Measurements from ENCODE around the gene ZNF512B. TPM values are rescaled to one million over a fixed set of nuclear protein-coding genes. Genes with fewer than 3 reads are reported as not detected.

Gene ZNF512B
- total and polyA plus RNA-seq, 4 donors, result 8.7 to 18.9 (median 11.8) TPM

GRCh38 chr20:63939061-63939935 is 30.4 kb downstream of the ZNF512B start:
- WGBS, 2 donors, result 62 to 83% methylated on average over 32 to 33 of the region's 33 CpGs
- ATAC-seq (ENCODE audit: insufficient read depth, low FRiP score) (no peak), DNase-seq (no peak)
- no peak overlapping the region for H3K27ac ChIP-seq (ENCODE audit: low read depth in 1 of 2, low read length in 1 of 2)
- no peaks in the 10 kb centered on the region for H3K27me3 ChIP-seq (ENCODE audit: control insufficient read depth in 3 of 3, insufficient read depth in 3 of 3, low read length in 2 of 3)
- peaks cover 0 to 11% (median 0%) of the 10 kb centered on the region in 5 donors for H3K4me1 ChIP-seq (ENCODE audit: control insufficient read depth in 5 of 5, insufficient read depth in 5 of 5, low read length in 5 of 5)
- no peak overlapping the region for H3K4me3 ChIP-seq
- H3K9ac ChIP-seq (ENCODE audit: insufficient read depth in 1 of 2, low read length in 2 of 2), result no peak overlapping the region
- H3K36me3 ChIP-seq (ENCODE audit: control insufficient read depth in 4 of 4, insufficient read depth in 4 of 4, low read length in 4 of 4), result peaks cover 13 to 54% (median 21%) of the 10 kb centered on the region in 4 donors
- H3K9me3 ChIP-seq (ENCODE audit: control insufficient read depth in 4 of 4, insufficient read depth in 3 of 4, low read length in 3 of 4), result no peaks in the 10 kb centered on the region
- TF ChIP-seq, protein P1, sequence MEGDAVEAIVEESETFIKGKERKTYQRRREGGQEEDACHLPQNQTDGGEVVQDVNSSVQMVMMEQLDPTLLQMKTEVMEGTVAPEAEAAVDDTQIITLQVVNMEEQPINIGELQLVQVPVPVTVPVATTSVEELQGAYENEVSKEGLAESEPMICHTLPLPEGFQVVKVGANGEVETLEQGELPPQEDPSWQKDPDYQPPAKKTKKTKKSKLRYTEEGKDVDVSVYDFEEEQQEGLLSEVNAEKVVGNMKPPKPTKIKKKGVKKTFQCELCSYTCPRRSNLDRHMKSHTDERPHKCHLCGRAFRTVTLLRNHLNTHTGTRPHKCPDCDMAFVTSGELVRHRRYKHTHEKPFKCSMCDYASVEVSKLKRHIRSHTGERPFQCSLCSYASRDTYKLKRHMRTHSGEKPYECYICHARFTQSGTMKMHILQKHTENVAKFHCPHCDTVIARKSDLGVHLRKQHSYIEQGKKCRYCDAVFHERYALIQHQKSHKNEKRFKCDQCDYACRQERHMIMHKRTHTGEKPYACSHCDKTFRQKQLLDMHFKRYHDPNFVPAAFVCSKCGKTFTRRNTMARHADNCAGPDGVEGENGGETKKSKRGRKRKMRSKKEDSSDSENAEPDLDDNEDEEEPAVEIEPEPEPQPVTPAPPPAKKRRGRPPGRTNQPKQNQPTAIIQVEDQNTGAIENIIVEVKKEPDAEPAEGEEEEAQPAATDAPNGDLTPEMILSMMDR (IDR thresholded peaks at IDR 0.05; ENCODE audit: control extremely low read depth, extremely low read depth), result no peak

DNA sequence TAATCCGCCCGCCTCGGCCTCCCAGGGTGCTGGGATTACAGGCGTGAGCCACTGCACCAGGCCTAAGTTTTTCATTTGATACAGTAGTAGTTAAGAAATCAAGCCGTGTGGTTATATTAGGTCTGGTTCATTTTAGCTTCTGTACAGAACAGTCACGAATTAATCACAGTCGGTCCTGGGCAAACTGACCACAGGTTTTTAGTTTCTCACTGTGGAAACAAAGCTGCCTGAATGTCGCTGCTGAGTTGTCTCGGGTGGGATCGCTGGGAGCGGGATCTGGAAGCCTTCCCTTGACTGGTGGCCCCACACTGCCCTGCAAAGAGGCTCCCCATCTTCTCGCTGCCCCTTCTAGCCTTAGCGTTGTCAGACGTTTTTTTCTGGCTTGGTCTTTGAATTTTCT is 32.1 kb downstream of the ZNF512B start:
- WGBS, 2 donors, result 89 to 92% methylated on average over 14 of the region's 14 CpGs
- ATAC-seq (ENCODE audit: insufficient read depth, low FRiP score) (no peak), DNase-seq (no peak)
- Histone ChIP-seq H3K27ac (ENCODE audit: low read depth in 1 of 2, low read length in 1 of 2) (no peak overlapping the region), H3K4me1 (ENCODE audit: control insufficient read depth in 5 of 5, insufficient read depth in 5 of 5, low read length in 5 of 5) (peaks cover 0 to 3% (median 0%) of the 10 kb centered on the region in 5 donors), H3K9me3 (ENCODE audit: control insufficient read depth in 4 of 4, insufficient read depth in 3 of 4, low read length in 3 of 4) (no peaks in the 10 kb centered on the region), H3K36me3 (ENCODE audit: control insufficient read depth in 4 of 4, insufficient read depth in 4 of 4, low read length in 4 of 4) (peaks cover 6 to 51% (median 15%) of the 10 kb centered on the region in 4 donors), H3K27me3 (ENCODE audit: control insufficient read depth in 3 of 3, insufficient read depth in 3 of 3, low read length in 2 of 3) (no peaks in the 10 kb centered on the region), H3K9ac (ENCODE audit: insufficient read depth in 1 of 2, low read length in 2 of 2) (no peak overlapping the region), H3K4me3 (no peak overlapping the region)
- TF ChIP-seq, protein P1 (IDR thresholded peaks at IDR 0.05; ENCODE audit: control extremely low read depth, extremely low read depth), result no peak

GRCh38 chr20:63935447-63935846 is 34.3 kb downstream of the ZNF512B start:
- DNase-seq (no peak), ATAC-seq (ENCODE audit: insufficient read depth, low FRiP score) (no peak)
- TF ChIP-seq, protein P1 (IDR thresholded peaks at IDR 0.05; ENCODE audit: control extremely low read depth, extremely low read depth), result no peak
- Histone ChIP-seq H3K36me3 (ENCODE audit: control insufficient read depth in 4 of 4, insufficient read depth in 4 of 4, low read length in 4 of 4) (peaks cover 6 to 64% (median 24%) of the 10 kb centered on the region in 4 donors), H3K27ac (ENCODE audit: low read depth in 1 of 2, low read length in 1 of 2) (no peak overlapping the region), H3K9ac (ENCODE audit: insufficient read depth in 1 of 2, low read length in 2 of 2) (no peak overlapping the region), H3K9me3 (ENCODE audit: control insufficient read depth in 4 of 4, insufficient read depth in 3 of 4, low read length in 3 of 4) (no peaks in the 10 kb centered on the region), H3K4me3 (no peak overlapping the region), H3K27me3 (ENCODE audit: control insufficient read depth in 3 of 3, insufficient read depth in 3 of 3, low read length in 2 of 3) (no peaks in the 10 kb centered on the region), H3K4me1 (ENCODE audit: control insufficient read depth in 5 of 5, insufficient read depth in 5 of 5, low read length in 5 of 5) (no peaks in the 10 kb centered on the region)
- WGBS, 2 donors, result 91 to 96% methylated on average over 9 of the region's 9 CpGs
